GM18873 (cell line): ENCODE measurements around the gene JMJD8.

Experiments used
- ATAC-seq: cut with Tn5 transposase; IDR thresholded peaks from one replicate; pipeline ENCODE4 v1.9.1; 2021; ENCODE audit warnings: mild to moderate bottlenecking, moderate library complexity, moderate number of reproducible peaks; ENCODE audit not compliant: unreplicated experiment, low FRiP score

Gene JMJD8

GRCh38 chr16:678209-678857 is 5.8 kb downstream of the JMJD8 start:
- ATAC-seq = no peak

GRCh38 chr16:677316-678190 is 6.6 kb downstream of the JMJD8 start:
- ATAC-seq = no peak

GRCh38 chr16:676913-677312 is 7.2 kb downstream of the JMJD8 start:
- no peak for ATAC-seq

GRCh38 chr16:676565-676902 is 7.6 kb downstream of the JMJD8 start:
- ATAC-seq = no peak

GRCh38 chr16:675884-676564 is 8.1 kb downstream of the JMJD8 start:
- no peak for ATAC-seq

GRCh38 chr16:674968-675883 is 8.9 kb downstream of the JMJD8 start, which contains the start of gene RHBDL1:
TSS of gene RHBDL1 (plus strand) at chr16:675671. CDS start at chr16:675791, 120 bp downstream.
- ATAC-seq = no peak

GRCh38 chr16:674214-674881 is 9.8 kb downstream of the JMJD8 start:
- no peak for ATAC-seq

GRCh38 chr16:673399-673991 is 10.6 kb downstream of the JMJD8 start:
- no peak for ATAC-seq

GRCh38 chr16:672851-673250 is 11.3 kb downstream of the JMJD8 start:
- ATAC-seq = no peak

- no peak for ATAC-seq
These were observed 11.8 kb downstream of the JMJD8 start for GRCh38 chr16:672371-672770.

- no peak for ATAC-seq
These were observed 12.6 kb downstream of the JMJD8 start for GRCh38 chr16:671353-672131.

- no peak for ATAC-seq
These were observed 13.4 kb downstream of the JMJD8 start for GRCh38 chr16:670485-671352.

GRCh38 chr16:669666-670065 is 14.5 kb downstream of the JMJD8 start:
- ATAC-seq = no peak

- ATAC-seq = no peak
These were observed 15.5 kb downstream of the JMJD8 start for GRCh38 chr16:668519-669171.

GRCh38 chr16:667780-668518 is 16.2 kb downstream of the JMJD8 start, which contains the start of gene RHOT2:
TSS of gene RHOT2 (plus strand) at chr16:668132. CDS start at chr16:668200, 68 bp downstream.
- ATAC-seq = no peak

- ATAC-seq = no peak
These were observed 16.9 kb downstream of the JMJD8 start for GRCh38 chr16:667113-667779.
